Measurements from ENCODE around the gene SPTBN1.
A peak's percentile ranks its signal among the peaks of the same experiment; 100 is the strongest.

SPTBN1 gene

DNA sequence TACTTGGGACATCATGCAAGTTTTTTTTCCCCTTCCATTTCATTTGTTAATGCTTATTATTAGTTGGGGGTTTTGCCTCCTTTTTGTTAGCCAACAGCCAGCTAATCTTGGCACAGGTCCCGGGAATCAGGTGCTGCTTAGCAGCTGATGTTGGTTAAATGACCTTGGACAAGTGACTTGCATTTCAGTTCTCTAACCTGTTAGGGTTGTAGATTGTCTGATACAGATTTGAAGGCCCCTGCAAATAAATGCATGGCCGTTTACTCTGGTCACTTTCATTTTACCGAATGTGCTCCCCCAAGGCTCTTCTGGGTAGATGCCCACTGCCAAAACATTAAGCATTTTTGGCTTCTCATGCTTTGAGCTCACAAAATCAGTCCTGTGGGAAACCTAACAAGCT lies 120.9 kb downstream of the SPTBN1 start:
- DNase-seq: no peak

DNA sequence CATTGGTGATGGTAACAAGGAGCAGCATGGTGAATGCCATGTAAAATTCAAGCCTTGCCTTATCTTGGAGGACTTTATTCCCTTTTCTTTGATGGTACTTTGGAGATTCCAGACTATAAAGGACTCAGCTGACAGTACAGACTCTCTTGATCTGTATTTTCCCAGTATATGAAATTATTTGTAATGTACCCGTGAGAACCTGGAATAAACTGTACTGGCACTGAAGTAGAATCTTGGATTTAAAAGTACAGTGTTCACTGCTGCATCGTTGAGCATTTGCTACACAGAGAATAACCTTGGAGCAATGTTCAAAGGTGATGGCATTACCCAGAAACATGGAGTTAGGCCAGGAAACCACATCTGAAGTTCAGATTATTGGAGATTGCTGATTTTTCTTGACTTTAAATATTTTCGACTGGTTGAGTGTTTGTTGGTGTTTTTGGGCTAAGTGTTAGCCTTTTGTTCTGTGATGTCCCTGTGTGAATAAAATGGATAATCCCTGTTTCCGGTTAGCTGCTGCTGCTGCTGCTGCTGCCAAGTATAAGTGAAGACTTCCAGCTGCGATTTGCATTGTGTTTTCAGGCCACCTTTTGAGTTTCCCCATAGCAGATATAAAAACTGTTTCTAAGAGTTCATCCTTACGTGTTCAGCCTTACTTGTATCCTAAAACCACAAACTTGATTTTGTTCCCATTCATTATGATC lies 122.0 kb downstream of the SPTBN1 start:
- no peak for DNase-seq

DNA sequence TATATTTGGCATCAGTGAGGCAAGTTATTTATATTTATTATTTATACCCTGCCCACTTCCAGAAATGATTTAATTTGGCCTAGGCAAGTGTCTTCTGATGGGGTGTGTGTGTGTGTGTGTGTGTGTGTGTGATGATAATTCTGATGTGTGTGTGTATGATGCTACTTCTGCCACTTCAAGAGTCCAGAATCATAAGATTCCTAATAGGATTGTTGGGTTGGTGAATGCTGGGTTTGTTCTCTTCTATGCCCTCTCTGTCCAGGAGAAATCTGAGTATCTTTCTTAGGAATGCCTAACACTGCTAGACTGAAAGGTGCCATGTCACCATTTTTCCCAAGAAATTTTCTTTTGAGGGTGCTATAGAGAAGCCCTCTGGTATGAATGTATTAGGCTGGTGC lies 122.5 kb downstream of the SPTBN1 start:
- DNase-seq: no peak

DNA sequence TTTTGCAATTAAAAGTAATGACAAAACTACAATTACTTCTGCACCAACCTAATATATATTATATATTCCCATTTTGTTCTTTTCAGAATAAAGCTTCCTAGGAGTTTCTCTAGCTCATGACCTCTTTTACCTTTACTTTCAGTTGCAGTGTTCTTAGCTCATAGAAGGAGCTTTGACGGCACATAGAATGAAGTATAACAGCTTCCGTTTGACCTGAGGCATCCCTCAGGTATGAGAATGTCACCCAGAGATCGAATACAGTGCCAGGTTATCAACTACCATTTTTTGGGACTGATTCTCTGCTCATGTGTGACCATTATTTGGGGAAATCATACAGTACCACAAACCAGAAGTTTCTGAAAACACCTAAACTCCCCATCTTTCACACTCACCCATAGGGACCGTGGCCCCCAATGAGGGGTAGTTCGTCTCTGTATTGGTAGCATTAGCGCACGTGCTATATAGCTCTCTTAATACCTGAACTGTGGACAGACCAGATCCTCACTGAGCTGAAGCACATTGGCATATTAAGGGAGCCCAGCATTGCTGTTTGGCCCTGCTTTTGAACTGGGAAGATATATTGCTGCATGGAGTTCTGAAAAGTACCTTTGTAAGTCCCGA lies 123.0 kb downstream of the SPTBN1 start:
- no peak for DNase-seq

DNA sequence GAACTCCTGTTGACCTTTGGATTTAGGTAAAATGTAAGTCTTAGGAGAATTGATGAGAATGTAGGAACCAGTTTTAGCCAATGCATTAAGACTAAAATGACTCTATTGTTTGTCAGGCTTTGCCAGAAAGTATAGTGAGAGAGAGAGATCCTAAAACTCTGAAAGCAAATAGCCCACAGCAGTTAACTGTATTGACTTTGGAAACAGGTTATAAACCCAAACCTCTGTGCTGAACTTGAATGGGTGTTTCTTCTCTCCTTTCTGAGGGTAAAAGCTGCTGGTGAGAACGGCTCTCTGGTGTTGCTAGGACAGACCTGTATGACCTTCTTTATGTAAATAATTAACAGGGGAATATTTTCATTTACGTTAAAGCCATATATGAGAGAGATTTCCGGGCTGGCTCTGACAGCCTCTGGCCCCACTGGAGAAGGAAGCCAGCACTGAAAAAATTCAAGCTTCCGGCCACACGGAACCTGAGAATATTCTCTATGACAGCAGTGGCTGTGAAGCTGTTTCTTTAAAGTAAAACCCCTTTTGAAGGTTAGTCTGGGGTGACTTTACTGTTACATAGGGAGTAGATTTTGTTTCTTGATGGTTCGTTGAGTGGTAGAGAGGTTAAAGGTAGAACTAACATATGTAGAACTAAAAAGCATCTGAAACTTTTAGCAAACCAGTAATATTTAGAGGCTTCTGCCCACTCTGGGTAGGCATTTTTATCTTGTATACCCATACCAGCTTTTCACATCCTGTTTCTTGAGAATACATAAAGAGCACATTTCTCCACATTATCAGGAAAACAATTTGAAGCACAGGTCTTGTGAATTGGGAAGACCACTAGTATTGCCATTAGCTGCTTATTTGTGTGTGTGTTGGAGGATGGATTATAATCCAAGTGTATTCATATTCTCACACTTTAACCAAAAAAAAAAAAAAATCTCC lies 123.8 kb downstream of the SPTBN1 start:
- peak; percentile 17 to 80 (median 63) for DNase-seq

DNA sequence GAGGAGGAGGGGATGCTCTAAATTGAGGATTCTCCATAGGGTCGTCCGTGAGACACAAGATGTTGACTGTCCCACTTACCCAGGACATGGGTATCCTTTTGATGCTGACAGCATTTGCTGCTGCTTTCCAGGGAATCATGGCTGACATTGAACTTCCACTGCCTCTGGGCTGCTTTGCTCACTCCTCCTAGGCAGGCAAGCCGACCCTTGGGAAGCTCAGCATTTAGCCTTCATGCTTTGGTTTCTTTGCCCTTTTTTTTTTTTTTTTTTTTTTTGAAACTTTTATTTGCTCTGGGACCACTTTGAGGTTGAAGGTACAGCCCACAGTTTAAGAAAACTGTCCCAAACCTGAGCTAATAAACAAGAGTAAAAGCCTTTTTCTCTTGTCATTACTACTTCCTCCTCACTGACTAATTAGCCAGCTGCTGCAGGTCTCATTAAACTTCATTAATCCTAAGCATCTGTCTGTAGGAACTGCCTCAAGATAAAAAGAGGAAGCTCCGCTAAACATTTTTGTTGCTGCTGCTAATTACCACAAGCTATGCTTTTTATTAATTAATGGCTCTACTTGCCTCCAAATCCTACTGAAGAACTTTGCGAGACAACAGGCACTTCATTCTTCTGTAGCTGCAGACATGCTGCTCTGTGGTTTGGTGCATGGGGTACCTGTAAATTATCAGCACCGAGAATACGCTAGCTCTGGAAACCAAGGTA lies 125.4 kb downstream of the SPTBN1 start:
- DNase-seq: no peak

DNA sequence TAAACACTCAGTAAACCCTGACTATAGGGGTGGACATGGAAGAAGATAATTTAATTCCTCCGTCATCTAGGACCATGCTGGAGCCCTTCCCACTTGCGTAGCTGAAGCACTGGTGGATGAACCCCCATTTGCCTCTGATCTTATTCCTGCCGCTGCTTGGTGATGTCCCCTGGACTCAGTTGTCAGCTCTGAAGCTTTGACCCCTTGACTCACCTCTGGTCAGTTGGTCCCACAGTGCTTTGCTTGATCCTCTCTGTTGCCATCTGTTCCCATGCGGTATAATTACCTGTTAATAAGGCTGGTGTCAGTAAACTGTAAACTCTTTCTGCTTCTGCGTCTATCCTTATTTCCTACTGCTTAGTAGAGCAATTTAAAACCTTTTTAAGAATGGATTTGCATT lies 126.9 kb downstream of the SPTBN1 start:
- DNase-seq: no peak

DNA sequence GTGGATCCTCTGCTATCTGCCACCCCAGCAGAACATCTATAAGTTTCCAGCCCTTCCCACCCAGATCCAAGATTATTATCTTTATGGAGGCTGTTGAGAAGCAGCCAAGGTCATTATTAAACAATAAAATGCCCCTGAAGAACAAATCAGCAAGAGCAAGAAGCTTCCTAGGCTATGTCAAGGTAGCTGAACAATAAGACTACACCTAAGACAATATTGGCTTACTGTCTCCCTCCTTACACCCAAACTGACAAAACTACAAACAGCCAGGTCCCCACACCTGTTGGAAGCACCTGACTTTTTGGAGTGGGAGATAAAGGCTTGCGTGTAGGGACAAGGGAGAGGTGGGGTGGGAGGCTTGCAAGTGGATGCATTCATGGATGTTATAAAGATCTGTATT lies 128.5 kb downstream of the SPTBN1 start:
- DNase-seq: no peak

DNA sequence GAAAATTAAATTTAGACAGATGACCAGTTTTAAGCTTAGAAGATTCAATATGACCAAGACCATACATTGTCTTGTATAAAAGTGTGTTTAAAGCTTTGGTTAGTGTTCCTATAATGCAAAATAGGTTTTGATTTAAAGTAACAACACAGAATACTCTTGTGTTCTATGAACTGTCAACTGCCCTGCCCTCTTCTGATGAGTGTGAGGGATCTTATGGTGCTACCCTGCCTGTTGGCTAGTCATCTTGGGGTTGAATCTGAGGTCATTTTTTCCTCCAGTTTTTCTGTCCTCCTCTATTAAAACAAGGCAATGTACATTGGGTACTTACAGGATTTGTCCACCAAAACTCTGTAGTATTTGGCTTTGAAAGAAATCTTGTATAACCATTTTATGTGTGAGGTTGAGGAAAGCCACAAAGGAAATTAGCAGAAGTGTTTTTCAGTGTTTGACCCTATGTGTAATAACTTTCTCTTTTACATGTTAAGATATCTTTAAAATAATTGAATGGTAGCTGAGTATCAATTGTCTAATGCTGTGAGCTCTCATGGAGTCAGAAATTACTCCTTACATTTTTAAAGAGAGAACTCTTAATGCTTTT lies 129.1 kb downstream of the SPTBN1 start:
- peak in 1 of 6 experiments; percentile 21 for DNase-seq

DNA sequence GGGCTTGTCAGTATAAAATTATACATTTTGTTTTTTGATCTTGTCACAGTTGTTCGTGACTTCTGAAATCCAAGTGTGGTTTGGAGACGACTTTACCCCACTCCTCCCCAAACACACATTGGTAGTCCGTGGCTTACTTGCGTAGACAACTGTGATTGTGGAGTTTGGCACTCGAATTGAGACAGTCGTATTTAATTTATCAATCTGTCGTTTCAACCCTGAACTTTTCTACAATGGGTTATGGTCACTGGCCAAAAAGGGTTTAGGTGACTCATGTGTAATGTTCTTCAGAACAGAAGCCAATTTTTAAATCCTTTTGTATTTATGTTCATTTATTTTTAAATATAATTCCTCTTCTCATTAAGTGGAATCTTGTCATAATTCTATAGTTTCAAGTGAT lies 129.9 kb downstream of the SPTBN1 start:
- DNase-seq: peak in 2 of 6 experiments; percentile 31 to 37

DNA sequence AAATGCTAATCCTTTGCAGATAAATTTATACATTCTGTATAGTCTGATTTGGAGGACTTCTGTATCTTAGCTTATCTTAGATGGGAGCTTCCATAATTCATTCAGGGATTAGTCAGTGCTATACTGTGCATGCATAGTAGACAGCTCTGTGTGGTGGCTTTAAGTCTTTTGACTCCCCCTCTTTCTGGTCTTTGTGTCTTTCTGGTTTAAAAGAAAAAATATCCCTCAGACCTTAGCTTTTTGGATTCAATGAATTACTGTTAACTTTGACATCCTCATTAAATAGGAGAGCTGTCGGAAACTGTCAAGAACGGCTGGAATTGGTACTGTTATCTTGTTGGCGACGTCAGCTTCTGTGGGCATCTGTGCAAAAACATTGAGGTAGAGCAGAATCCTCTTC lies 130.4 kb downstream of the SPTBN1 start:
- DNase-seq: no peak

DNA sequence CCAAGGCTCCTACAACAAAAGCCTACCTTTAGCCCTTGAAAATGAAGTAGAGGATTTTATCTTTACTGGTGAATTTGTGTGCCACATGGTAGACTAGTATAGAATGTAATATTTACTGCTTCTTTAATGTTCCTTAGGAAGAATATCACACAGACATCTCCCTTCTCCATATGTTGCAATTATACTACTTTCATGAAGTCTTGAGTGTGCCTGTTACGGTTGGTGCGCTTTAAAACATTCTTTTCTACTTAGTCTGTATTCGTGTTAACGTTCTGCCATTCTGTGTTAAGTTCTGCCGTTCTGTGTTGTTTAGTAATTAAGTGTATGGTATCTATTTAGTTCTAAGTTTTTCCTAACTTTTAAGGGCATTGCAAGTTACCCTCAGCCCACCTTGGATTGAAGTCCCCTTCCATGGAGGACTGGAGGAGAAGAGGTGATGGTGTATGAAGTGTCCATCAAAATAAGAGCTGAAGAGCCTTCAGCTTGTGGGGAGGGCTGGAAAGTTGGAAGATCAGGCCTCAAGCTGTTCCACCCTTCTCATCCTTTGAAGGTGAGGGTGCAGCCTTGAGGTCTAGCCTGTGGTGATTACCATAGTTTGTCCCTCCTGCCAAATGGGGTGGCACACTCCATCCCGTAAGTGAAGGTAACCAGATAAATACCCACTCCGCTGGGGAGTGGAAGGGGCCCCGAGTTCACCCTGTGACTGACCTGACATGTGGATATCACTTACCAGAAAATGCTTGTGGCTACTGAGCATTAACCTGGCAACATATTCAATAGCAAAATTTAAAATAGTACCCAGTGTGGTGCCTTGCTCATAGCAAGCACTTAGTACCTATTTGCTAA lies 131.3 kb downstream of the SPTBN1 start:
- no peak for DNase-seq

DNA sequence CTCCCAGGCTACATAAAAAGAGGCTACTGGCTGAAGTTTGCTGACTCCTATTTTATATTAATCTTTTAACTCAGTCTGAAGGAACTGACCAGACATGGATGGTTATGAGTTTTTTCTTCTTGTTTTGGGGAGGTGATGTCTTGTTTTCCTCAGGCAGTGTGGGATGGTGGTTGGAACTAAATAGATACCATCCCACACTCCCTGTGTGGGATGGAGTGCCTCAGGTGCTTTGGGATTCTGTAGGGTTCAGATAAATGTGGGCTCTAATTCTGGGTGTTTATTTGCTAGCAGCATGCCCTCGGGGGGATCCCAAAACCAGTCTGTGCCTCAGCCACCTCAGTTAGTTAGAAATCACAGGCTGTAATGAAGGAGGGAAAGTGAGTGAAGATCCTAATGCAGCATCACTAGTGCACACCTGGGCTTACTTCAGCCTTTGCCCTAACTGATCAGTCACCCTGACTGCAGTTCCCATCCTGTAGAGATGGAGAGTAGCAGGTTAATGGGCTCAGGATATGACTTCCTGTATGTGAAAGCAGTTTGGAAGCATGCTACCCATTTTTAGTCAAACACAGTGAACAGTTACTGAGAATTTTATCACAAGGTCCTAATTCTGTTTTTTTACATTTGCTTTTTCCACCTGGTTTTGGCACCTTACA lies 132.2 kb downstream of the SPTBN1 start:
- DNase-seq: no peak

DNA sequence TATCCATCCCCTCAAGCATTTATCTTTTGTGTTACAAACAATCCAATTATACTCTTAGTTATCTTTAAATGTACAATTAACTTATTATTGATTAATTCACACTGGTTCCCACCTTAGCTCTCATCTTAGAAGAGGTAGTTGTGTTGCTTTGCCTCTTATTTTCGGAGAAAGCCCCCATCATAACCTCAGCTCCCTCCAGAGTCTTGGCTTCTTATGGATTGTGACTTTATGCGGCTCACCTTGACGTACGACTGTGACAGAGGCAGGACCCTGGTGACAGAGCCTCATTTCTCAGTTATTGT lies 132.9 kb downstream of the SPTBN1 start:
- no peak for DNase-seq

DNA sequence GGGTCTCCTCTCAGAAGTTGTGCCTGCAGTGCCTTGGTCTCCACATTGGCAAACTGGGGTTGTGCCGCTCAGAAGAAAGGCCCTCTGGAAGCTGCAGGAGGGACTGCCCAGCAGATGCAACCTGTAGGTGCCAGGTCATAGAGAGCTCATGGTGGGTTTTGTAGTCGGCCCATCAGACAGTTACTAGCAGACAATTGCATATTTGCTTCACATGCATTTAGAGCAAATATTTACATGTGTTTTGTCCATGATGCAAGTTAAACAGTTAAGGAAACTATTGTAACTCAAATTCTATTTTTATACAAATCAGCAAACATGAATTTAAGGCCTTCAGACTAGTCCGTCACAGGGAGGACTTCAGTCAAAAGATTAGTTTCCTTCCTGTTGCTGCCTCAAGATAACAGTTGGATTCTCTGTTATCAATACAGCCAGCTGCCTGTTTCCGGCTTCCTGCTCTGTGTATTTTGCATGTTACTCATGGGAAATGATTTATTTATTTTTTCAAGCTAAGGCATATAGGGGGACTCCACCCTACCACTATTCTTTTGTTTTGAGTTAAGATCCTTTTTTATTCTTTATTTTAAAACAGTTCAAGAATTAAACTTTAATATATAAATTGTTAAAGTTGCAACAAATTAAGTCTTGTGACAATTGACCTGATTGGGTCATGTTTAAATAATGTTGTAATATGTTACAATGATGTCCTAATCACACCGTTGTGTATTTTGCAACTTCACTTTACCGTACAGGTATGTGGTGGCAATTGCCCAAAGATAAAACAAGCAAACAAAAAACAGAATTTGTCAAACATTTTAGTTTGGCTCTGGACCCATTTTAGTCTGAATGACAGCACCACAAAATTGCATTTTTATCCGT lies 133.5 kb downstream of the SPTBN1 start:
- peak in 5 of 6 experiments; percentile 35 to 55 (median 39) for DNase-seq

DNA sequence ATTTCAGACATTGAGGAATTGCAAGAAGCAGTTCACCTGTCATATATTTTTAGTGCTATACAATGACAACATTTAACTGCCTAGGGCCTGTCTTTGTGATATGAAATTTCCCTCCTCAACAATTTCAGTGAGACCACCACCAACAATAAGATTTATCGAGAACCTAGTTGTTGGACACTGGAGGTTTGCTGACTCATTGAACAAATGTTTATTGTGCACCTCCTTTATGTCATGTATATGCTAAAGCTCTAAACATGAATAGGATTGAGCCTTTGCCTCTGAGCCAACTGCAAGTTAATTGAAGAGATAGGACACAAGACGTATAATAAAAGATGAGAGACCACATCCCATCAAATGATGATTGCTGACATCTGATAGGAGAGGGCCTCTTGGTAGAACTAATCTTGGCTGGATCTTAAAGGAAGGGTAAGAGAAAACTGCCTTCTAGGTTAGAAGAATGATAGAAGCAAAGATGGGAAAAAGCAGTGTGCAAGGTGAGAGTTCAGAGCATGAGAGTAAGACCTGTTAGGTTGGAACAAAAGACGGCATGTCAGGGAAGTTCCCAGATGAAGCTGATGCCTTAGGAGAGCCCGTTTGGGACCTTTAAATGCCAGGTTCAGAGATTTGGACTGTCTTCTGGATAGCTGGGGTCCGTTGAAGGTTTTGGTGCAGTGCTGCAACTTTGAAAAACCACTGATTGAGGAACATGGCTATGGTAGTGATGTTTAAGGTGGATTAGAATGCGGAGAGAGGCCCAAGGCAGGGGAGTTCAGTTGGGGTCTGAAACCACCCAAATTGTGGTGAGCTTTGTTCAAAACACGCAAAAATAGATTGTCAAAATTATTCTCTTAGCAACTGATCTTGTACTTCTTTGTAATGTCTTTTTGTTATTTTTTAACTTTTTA lies 134.3 kb downstream of the SPTBN1 start:
- no peak for DNase-seq

DNA sequence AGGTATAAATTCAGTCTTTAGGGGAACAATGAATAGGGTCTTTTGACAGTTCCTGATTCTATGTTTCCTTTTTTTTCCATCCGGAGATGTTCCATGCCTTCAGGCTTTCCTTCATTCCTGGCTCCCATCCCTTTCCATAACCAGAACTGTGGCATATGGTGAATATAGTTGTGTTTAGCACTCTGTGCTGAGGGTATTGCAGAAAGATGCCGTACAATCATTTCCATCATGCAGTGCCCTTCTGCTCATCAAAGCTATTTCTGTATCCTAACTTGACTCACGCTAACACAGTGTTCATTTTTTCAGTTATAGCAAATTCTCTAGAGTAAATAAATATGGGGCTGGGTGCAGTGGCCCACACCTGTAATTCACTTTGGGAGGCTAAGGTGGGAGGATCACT lies 135.4 kb downstream of the SPTBN1 start:
- DNase-seq: no peak

DNA sequence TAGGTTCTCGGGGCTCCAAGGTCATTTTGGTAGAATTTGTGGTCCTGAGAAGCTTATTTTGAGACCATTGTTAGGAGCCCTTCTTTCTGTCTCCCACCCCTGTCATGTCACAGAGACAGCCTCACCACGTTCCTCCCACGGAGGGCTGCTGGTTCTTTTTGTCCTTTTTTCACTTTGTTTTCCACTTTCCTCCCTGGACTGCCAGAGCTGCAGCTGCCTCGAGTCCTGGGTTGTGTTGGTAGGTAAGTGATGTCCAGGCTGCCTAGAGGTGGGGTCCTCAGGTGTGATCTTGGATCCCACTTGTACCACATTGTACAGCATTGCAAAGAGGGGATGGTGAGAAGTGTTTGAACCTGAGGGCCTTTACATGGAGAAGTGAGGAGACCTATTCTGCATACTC lies 137.1 kb downstream of the SPTBN1 start:
- no peak for DNase-seq

DNA sequence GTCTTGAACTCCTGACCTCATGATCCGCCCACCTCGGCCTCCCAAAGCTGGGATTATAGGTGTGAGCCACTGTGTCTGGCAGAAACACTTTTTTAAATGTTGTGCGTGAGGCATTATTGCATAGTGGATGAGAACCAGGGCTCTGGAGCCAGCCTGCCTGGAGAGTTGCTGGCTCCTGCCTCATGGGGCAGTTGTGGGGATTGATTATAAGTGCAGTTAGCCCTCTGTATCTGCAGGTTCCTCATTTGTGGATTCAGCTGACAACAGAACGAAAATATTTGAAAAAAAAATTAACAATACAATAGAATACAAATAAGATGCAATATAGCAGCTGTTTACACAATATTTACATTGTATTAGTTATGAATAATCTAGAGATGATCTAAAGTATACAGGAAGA lies 137.9 kb downstream of the SPTBN1 start:
- DNase-seq: no peak

Measured in stimulated activated naive CD4-positive, alpha-beta T cell (primary cell).